ENCODE measurements around the gene THAP4. TPM values are rescaled to one million over a fixed set of nuclear protein-coding genes. Genes with fewer than 3 reads are reported as not detected.
A peak's percentile ranks its signal among the peaks of the same experiment; 100 is the strongest.

THAP4 gene
- 10 to 100 TPM; 27.5 to 31.4 TPM for total RNA-seq
- polyA plus RNA-seq (2013, experiment 1 of 2): 33.3 TPM
- polyA plus RNA-seq (2013, experiment 2 of 2): 33.3 TPM
- total RNA-seq: 20.4 to 72.2 (median 35.0) reads per million in 172 experiments

DNA sequence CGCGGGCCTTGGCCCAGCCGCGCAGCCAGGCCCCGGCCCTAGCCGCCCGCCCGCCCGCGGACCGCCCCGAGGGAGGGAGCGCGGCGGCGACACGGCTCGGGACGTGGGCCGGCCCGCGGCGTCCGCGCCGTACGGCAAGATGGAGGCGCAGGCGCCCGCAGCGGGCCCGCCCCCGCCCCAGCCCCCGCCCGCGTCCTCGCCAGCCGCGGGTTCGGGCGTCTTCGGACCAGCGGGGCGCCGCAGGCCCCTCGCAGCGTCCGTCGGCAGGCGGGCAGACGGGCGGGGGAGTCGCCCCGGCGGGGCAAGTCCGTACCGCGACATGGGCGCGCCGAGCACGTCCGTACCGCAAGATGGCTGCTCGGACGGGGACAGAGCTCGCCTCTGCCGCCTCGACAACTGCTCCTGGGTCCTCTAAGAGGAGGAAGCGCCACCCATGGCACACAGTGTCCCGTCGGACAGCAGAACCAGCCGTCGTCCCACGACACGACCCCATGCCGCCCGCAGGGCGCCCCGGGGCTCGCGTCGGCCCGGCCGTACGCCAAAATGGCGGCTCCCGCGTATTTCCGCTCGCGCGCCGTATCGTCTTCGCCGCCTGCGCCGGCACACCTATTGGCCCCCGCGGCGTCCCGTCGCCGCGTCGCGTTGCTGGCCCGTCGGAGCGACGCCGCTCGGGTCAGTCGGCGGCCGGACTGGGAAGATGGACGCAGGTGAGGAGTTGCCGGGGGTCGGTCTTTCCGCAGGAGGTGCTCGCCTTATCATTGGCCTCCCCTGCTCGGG is at the start of gene THAP4, which contains the start of gene ATG4B:
THAP4 (minus strand) TSS at position 141 of the 777 bp plus-strand sequence. CDS start 141 bp downstream, outside the sequence.
ATG4B (plus strand) TSS at position 676 of the 777 bp plus-strand sequence; CDS start at position 698, 22 bp downstream.
- H3K27ac Mint-ChIP-seq: peak within 1 kb of the TSS; percentile 84
- H3K4me3 Mint-ChIP-seq: peak within 1 kb of the TSS; percentile 95
- intact Hi-C loops (cut with DNase I, micrococcal nuclease): loop anchor here (1.0 to 10.0 kb wide), 7 partner anchors 18 to 1052 kb away; partner anchors contain the start of genes DTYMK (in 2 of the 2), CAPN10 (in 1 of the 2), D2HGDH (in 1 of the 2) and HDLBP (in 1 of the 2)
- peaks cover 56% of the 10 kb centered on the region for H3K4me1 Mint-ChIP-seq (ENCODE audit: low read depth)
- H3K27me3 Mint-ChIP-seq: no peaks in the 10 kb centered on the region
- ChIA-PET CTCF (interaction anchor here (0.6 to 2.4 kb wide), 5 partner anchors 27 to 1612 kb away, joined by 3 to 10 read pairs (median 5); partner anchors contain the start of gene ING5), POLR2A (interaction anchor here (0.6 to 4.2 kb wide), 9 partner anchors 8 to 487 kb away, joined by 3 to 28 read pairs (median 5); partner anchors contain the start of genes DTYMK, HDLBP, ING5 and PPP1R7)
- H3K36me3 ChIP-seq (ENCODE audit: insufficient read depth, low read length): peaks cover 20% of the 10 kb centered on the region
- peaks cover 45% of the 10 kb centered on the region for H3K4me1 ChIP-seq (ENCODE audit: insufficient read depth, low read length)
- peak within 1 kb of the TSS; percentile 76 for H3K4me3 ChIP-seq (ENCODE audit: low read length)
- peak; percentile 66 for ATAC-seq (ENCODE audit: poor library complexity)
- no peaks in the 10 kb centered on the region for H3K9me3 Mint-ChIP-seq
- H3K9me3 ChIP-seq (ENCODE audit: control insufficient read depth in 1 of 2, insufficient read depth in 1 of 2, low read length in 2 of 2): no peaks in the 10 kb centered on the region
- H3K36me3 Mint-ChIP-seq (ENCODE audit: low read depth): peaks cover 42% of the 10 kb centered on the region
- H3K27ac ChIP-seq (ENCODE audit: low read depth in 1 of 2, low read length in 2 of 2): peak within 1 kb of the TSS; percentile 82 to 93
- TF ChIP-seq, protein P1, sequence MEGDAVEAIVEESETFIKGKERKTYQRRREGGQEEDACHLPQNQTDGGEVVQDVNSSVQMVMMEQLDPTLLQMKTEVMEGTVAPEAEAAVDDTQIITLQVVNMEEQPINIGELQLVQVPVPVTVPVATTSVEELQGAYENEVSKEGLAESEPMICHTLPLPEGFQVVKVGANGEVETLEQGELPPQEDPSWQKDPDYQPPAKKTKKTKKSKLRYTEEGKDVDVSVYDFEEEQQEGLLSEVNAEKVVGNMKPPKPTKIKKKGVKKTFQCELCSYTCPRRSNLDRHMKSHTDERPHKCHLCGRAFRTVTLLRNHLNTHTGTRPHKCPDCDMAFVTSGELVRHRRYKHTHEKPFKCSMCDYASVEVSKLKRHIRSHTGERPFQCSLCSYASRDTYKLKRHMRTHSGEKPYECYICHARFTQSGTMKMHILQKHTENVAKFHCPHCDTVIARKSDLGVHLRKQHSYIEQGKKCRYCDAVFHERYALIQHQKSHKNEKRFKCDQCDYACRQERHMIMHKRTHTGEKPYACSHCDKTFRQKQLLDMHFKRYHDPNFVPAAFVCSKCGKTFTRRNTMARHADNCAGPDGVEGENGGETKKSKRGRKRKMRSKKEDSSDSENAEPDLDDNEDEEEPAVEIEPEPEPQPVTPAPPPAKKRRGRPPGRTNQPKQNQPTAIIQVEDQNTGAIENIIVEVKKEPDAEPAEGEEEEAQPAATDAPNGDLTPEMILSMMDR (IDR thresholded peaks at IDR 0.05): no peak
- peak; percentile 52 to 89 (median 68) for DNase-seq
- H3K27me3 ChIP-seq (ENCODE audit: control insufficient read depth in 1 of 2, insufficient read depth in 2 of 2, low read length in 2 of 2): no peaks in the 10 kb centered on the region

DNA sequence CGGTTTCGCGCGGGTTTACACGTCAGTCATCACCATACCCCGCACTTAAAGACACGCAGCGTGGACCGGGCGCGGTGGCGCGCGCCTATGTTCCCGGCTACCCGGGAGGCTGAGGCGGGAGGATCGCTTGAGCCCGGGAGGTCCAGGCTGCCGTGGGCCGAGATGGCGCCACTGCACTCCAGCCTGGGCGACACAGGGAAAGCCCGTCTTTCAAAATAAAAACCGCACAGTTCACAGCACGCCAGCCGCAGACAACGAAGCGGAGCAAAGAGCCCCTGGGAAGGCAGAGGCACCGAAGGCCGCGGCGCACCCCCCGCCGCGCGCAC is 49.3 kb upstream of the THAP4 start:
- H3K4me3 ChIP-seq (ENCODE audit: low read length): peak overlapping the region; percentile 84
- H3K4me1 ChIP-seq (ENCODE audit: insufficient read depth, low read length): peaks cover 34% of the 10 kb centered on the region
- intact Hi-C loops (cut with DNase I, micrococcal nuclease): loop anchor here (1.0 to 10.0 kb wide), 10 partner anchors 15 to 1099 kb away; partner anchors contain the start of genes ATG4B (in 2 of the 2), THAP4 (in 2 of the 2), CAPN10 (in 1 of the 2) and D2HGDH (in 1 of the 2)
- ATAC-seq (ENCODE audit: poor library complexity) (no peak), DNase-seq (no peak)
- TF ChIP-seq, protein P1 (IDR thresholded peaks at IDR 0.05): no peak
- POLR2A ChIA-PET: interaction anchor here (0.6 to 5.7 kb wide), 12 partner anchors 9 to 1100 kb away, joined by 3 to 179 read pairs (median 8); partner anchors contain the start of genes CAPN10, D2HGDH, HDLBP and ING5
- Mint-ChIP-seq H3K4me1 (ENCODE audit: low read depth) (peaks cover 38% of the 10 kb centered on the region), H3K27ac (peak overlapping the region; percentile 84), H3K9me3 (no peaks in the 10 kb centered on the region), H3K4me3 (peak overlapping the region; percentile 92), H3K27me3 (no peaks in the 10 kb centered on the region), H3K36me3 (ENCODE audit: low read depth) (peaks cover 47% of the 10 kb centered on the region)
- H3K36me3 ChIP-seq (ENCODE audit: insufficient read depth, low read length): peaks cover 21% of the 10 kb centered on the region
- CTCF ChIA-PET: interaction anchor here (1.4 to 1.5 kb wide), 2 partner anchors 16 to 192 kb away, joined by 4 to 17 read pairs; partner anchors contain the start of gene ING5
- no peaks in the 10 kb centered on the region for H3K9me3 ChIP-seq (ENCODE audit: control insufficient read depth in 1 of 2, insufficient read depth in 1 of 2, low read length in 2 of 2)
- peak overlapping the region; percentile 38 to 50 for H3K27ac ChIP-seq (ENCODE audit: low read depth in 1 of 2, low read length in 2 of 2)
- H3K27me3 ChIP-seq (ENCODE audit: control insufficient read depth in 1 of 2, insufficient read depth in 2 of 2, low read length in 2 of 2): no peaks in the 10 kb centered on the region

DNA sequence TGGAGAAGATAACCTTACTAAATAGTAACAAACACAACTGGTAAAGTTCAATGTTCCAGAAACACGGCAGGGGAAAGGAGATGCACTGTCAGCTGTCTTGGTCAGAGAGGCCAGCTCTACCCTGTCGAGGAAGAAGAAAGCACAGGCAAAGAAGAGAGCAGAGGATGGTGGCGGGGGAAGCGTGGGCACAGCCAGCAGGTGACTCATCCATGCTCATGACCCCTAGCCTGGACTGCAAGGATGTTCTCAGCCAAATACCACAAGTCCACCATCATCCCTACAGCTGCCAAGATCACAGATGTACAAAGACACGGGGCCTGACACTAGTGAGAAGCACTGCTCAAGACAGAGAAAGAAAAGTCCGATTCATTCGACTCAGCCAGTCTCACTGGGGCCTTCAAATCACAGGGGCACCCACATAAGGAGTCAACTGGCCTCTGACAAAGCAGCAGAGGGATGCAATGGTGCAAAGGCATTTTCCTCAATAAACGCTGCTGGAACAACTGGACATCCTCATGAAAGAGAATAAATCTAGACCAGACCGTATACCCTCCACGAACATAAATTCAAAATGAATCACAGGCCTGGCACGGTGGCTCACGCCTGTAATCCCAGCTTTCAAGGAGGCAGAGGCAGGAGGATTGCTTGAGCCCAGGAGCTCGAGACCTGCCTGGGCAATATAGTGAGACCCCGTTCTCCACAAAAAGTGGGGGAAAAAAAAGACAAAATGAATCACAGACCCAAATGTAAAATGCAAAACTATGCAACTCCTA is 44.1 kb upstream of the THAP4 start:
- no peak for ATAC-seq (ENCODE audit: poor library complexity)
- intact Hi-C loops (cut with DNase I, micrococcal nuclease): loop anchor here in 1 of 2 experiments (10.0 kb wide), 1 partner anchor 46 kb away; the partner anchor contains the start of genes ATG4B and THAP4
- Histone ChIP-seq H3K36me3 (ENCODE audit: insufficient read depth, low read length) (peaks cover 39% of the 10 kb centered on the region), H3K4me1 (ENCODE audit: insufficient read depth, low read length) (peaks cover 6% of the 10 kb centered on the region), H3K27me3 (ENCODE audit: control insufficient read depth in 1 of 2, insufficient read depth in 2 of 2, low read length in 2 of 2) (no peaks in the 10 kb centered on the region), H3K27ac (ENCODE audit: low read depth in 1 of 2, low read length in 2 of 2) (no peak overlapping the region), H3K9me3 (ENCODE audit: control insufficient read depth in 1 of 2, insufficient read depth in 1 of 2, low read length in 2 of 2) (no peaks in the 10 kb centered on the region), H3K4me3 (ENCODE audit: low read length) (no peak overlapping the region)
- H3K4me3 Mint-ChIP-seq: no peak overlapping the region
- H3K9me3 Mint-ChIP-seq: no peaks in the 10 kb centered on the region
- no peak overlapping the region for H3K27ac Mint-ChIP-seq
- TF ChIP-seq, protein P1 (IDR thresholded peaks at IDR 0.05): no peak
- H3K27me3 Mint-ChIP-seq: no peaks in the 10 kb centered on the region
- DNase-seq: no peak
- CTCF ChIA-PET: no interaction called here
- peaks cover 5% of the 10 kb centered on the region for H3K4me1 Mint-ChIP-seq (ENCODE audit: low read depth)
- H3K36me3 Mint-ChIP-seq (ENCODE audit: low read depth): peaks cover 55% of the 10 kb centered on the region
- POLR2A ChIA-PET: no interaction called here

All from CD4-positive, alpha-beta T cell (primary cell).